Activated naive CD4-positive, alpha-beta T cell treated with anti-CD3 and anti-CD28 coated beads, Interleukin-2, amount 50 U/mL, for 72 hours (primary cell): ENCODE measurements around the gene PDCD2L. TPM values are rescaled to one million over a fixed set of nuclear protein-coding genes. Genes with fewer than 3 reads are reported as not detected.

Experiments used
- ATAC-seq, 2 donors: fragments of 150-1000 bp; cut with Tn5 transposase; 2 replicates each; pipeline ENCODE4 v1.10.0; 2021; ENCODE audit warnings: mild to moderate bottlenecking in 2 of 2, moderate library complexity in 2 of 2
- DNase-seq, 2 donors: peaks; one replicate each; pipeline ENCODE4 v3.0.0; 2021 to 2022; ENCODE audit warnings: low spot score in 2 of 2
- H3K27ac Mint-ChIP-seq, 2 donors: one replicate each; pipeline ENCODE4 v1.8.0; 2022; ENCODE audit warnings: mild to moderate bottlenecking in 2 of 2, mixed read lengths in 2 of 2
- H3K36me3 Mint-ChIP-seq, 2 donors: one replicate each; pipeline ENCODE4 v1.8.0; 2022; ENCODE audit warnings: mixed read lengths in 2 of 2
- H3K9me3 Mint-ChIP-seq, 2 donors: one replicate each; pipeline ENCODE4 v1.8.0; 2022; ENCODE audit warnings: mixed read lengths in 2 of 2
- total RNA-seq, 2 donors: library from RNA; stranded (reverse); gene quantifications; one replicate each; pipeline ENCODE4 v1.2.3, GENCODE V29; 2022

The PDCD2L gene
- total RNA-seq, 2 donors from 2014 or later, result 18.0 to 32.8 TPM

DNA sequence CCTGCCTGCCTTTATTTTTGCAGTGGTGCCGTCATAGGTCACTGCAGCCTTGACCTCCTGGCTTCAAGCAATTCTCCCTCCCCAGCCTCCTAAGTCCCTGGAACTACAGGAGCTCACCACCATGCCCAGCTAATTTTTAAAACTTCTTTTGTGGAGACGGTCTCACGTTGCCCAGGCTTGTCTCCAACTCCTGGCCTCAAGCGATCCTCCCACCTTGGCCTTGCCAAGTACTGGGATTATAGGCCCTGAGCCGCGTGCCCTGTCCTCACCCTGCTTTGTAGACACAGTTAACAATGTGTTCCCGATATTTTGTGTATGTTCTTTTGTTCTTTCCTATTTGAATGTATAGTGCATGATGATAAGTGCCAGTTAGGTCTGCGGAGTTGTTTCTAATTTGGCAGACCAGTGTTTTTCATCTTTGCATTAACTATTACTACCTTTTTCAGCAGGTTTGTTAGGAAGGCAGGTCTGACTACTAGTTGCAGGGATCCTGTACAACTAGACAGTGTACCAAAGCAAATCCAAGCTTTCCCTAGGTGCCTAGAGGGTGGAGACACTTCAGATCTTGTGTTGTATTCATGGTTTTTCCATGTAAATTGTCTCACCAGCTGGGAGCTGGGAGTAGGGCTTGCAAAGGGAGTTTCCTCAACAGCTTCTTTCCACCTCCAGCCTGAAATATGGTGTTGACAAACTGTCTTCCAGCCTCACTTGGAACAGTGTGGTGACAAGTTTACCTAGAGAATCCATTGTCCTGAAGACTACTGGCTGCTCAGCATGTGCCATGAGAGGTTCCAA lies 67.9 kb downstream of the PDCD2L start:
- H3K36me3 Mint-ChIP-seq, result peaks cover 5 to 37% of the 10 kb centered on the region in 2 donors
- no peaks in the 10 kb centered on the region for H3K9me3 Mint-ChIP-seq
- no peak for DNase-seq
- ATAC-seq, result no peak
- H3K27ac Mint-ChIP-seq, result peak overlapping the region; percentile 3 to 37

DNA sequence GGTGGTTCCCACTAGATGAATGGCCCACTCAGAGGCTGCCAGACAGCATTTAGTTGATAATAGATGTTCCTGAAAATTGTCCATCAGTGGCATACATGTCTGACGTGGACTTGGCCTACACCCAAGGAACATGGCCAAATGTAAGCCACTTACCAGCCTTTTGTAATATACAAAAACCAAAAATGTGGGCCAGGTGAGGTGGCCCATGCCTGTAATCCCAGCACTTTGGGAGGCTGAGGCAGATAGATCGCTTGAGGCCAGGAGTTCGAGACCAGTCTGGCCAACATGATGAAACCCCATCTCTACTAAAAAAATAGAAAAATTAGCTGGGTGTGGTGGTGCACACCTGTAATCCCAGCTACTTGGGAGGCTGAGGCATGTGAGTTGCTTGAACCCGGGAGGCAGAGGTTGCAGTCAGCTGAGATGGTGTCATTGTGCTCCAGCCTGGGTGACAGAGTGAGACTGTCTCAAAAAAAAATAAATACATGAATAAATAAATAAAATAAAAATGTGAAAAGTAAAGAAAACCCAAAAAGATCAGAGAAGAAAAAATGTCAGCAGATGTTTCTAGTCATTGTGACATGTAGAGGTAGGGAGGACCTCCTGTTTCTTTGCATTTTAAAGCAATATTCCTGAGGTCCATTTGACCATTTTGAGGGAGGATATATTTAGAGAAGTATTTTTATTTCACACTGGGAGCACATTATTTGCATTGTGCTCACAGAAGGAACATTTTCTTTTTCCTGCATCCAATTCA lies 70.2 kb downstream of the PDCD2L start:
- Mint-ChIP-seq H3K9me3 (no peaks in the 10 kb centered on the region), H3K27ac (peak overlapping the region; percentile 68 to 75), H3K36me3 (peaks cover 5 to 24% of the 10 kb centered on the region in 2 donors)
- ATAC-seq (no peak), DNase-seq (no peak)

DNA sequence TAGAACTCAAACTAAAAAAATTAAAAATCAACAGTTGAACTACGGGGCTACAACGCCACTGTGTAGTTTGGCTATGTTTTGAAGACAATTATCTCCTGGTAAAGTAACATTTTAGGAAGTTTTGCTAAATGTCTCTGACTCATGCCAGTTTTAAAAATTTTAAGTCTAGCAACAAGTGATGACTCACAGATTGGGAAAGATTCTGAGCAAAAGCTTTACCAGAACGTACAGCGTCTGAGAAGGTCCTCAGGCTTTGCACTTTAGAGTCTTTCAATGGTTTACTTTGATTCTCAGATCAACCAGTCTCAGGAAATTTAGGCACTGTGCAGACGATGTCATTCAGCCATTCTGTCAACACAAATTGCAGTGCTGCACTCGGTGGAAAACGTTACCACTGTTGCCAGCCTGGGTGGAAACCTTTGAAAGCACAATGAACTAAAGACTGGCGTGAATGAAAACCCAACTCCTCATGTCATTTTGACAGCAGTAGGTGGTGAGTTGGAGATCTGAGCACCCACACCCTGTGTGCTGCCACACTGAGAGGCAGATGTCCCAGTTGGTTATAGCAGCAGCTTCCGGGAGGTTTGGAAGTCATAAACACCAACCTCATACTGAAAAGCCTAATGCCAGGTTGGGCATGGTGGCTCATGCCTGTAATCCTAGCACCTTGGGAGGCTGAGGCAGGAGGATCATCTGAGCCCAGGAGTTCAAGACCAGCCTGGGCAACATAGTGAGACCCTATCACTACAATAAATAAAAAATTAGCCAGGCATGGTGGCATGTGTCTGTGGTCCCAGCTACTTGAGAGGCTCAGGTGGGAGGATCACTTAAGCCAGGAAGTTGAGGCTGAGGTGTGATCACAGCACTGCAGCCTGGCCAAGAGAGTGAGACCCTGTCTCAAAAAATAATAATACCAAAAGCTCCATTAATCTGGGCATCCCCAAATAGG lies 71.1 kb downstream of the PDCD2L start:
- H3K36me3 Mint-ChIP-seq, result peaks cover 5 to 24% of the 10 kb centered on the region in 2 donors
- DNase-seq, result peak in 1 of 2 donors; percentile 33
- H3K27ac Mint-ChIP-seq, result peak overlapping the region; percentile 44 to 75
- no peaks in the 10 kb centered on the region for H3K9me3 Mint-ChIP-seq
- peak; percentile 89 to 91 for ATAC-seq

Other genes with a start within 250 kb of the PDCD2L start
- 100 to 1,000 TPM in 1 of 2 donors, 10 to 100 TPM in 1; 77.3 to 101 TPM for gene LSM14A, start 231.9 kb upstream of the PDCD2L start, total RNA-seq
- 10 to 100 TPM; 11.7 to 15.0 TPM for gene GARRE1, start 149.8 kb upstream of the PDCD2L start, total RNA-seq
- gene GPI, start 39.2 kb upstream of the PDCD2L start, total RNA-seq, result 100 to 1,000 TPM; 359 to 904 TPM
- 100 to 1,000 TPM; 137 to 162 TPM for gene UBA2, start 24.0 kb downstream of the PDCD2L start, total RNA-seq
- 1 to 10 TPM in 1 of 2 donors, under 1 TPM in 1; 0.33 to 1.6 TPM for gene WTIP, start 77.4 kb downstream of the PDCD2L start, total RNA-seq